Inflammatory macrophage treated with lipopolysaccharide for 1 hour (primary cell): ENCODE results near the gene HDHD3.

Experiments
- DNase-seq, 2 donors: peaks; one replicate each; pipeline ENCODE4 v3.0.0-alpha.2; 2020 to 2022

Gene HDHD3

GRCh38 chr9:113361304-113362018, 15.3 kb downstream of the HDHD3 start:
- DNase-seq, result no peak

- DNase-seq, result no peak
Measured at GRCh38 chr9:113360242-113360842, 16.4 kb downstream of the HDHD3 start.

GRCh38 chr9:113359385-113359784, 17.4 kb downstream of the HDHD3 start:
- no peak for DNase-seq

- no peak for DNase-seq
Measured at GRCh38 chr9:113356686-113357292, 20.0 kb downstream of the HDHD3 start.

- no peak for DNase-seq
Measured at GRCh38 chr9:113355040-113355596, 21.7 kb downstream of the HDHD3 start.

GRCh38 chr9:113352411-113352810, 24.4 kb downstream of the HDHD3 start:
- DNase-seq, result no peak

GRCh38 chr9:113352006-113352405, 24.8 kb downstream of the HDHD3 start:
- DNase-seq, result no peak

- peak; percentile 34 to 48 for DNase-seq
Measured at GRCh38 chr9:113350937-113351336, 25.8 kb downstream of the HDHD3 start.

- no peak for DNase-seq
Measured at GRCh38 chr9:113350107-113350661, 26.6 kb downstream of the HDHD3 start.

- DNase-seq, result no peak
Measured at GRCh38 chr9:113349445-113350094, 27.2 kb downstream of the HDHD3 start, which contains the start of gene BSPRY. BSPRY (plus strand) TSS chr9:113349541; CDS start chr9:113349580, 39 bp downstream.

GRCh38 chr9:113349066-113349444, 27.7 kb downstream of the HDHD3 start:
- no peak for DNase-seq

- peak in 1 of 2 donors; percentile 37 for DNase-seq
Measured at GRCh38 chr9:113348437-113348836, 28.3 kb downstream of the HDHD3 start.

- no peak for DNase-seq
Measured at GRCh38 chr9:113345671-113346070, 31.1 kb downstream of the HDHD3 start.

GRCh38 chr9:113345190-113345589, 31.6 kb downstream of the HDHD3 start:
- DNase-seq, result no peak

- DNase-seq, result peak in 1 of 2 donors; percentile 31
Measured at GRCh38 chr9:113343732-113344231, 33.0 kb downstream of the HDHD3 start.

GRCh38 chr9:113341712-113342410, 34.9 kb downstream of the HDHD3 start:
- no peak for DNase-seq

GRCh38 chr9:113340011-113340699, 36.6 kb downstream of the HDHD3 start, which contains the start of gene WDR31:
WDR31 (minus strand) TSS chr9:113340275; CDS start chr9:113332022, 8,253 bp downstream.
- DNase-seq, result peak; percentile 74 to 88

GRCh38 chr9:113337714-113338113, 39.1 kb downstream of the HDHD3 start:
- DNase-seq, result no peak

- no peak for DNase-seq
Measured at GRCh38 chr9:113331780-113332179, 45.0 kb downstream of the HDHD3 start.

- no peak for DNase-seq
Measured at GRCh38 chr9:113328045-113328782, 48.6 kb downstream of the HDHD3 start.

GRCh38 chr9:113326230-113326629, 50.6 kb downstream of the HDHD3 start:
- DNase-seq, result no peak
